HepG2 (cell line): ENCODE results near the gene SGMS1. TPM values are rescaled to one million over a fixed set of nuclear protein-coding genes. Genes with fewer than 3 reads are reported as not detected.

ENCODE experiments used
- ATAC-seq: fragments of 200-7000 bp; cut with Tn5 transposase; 3 replicates; pipeline ENCODE4 v1.9.1; 2020; ENCODE audit warnings: mild to moderate bottlenecking, moderate library complexity
- BruUV-seq: library from RNA; stranded (reverse); fragments of 400-500 nt; replicated peaks from 2 replicates; lab custom pipeline; 2021; lab: Mats Ljungman, UMichigan
- CTCF ChIA-PET: fragments of 300-600 bp; formaldehyde crosslinking; extraction: SDS; loops from one replicate; lab custom pipeline; 2021; ENCODE audit warnings: low total read pairs, inconsistent platforms, low intra/inter-chr PET ratio; lab: Yijun Ruan, JAX
- POLR2A ChIA-PET: fragments of 350-600 bp; sonication (Branson Sonifier 250); formaldehyde crosslinking; loops from one replicate; lab custom pipeline; 2020; ENCODE audit warnings: antibody characterized with exemption, inconsistent platforms; lab: Yijun Ruan, JAX
- DNase-seq: peaks from one replicate; pipeline ENCODE4 v3.0.0-alpha.2; 2015; ENCODE audit warnings: low spot score
- FAIRE-seq: peaks from 3 replicates; lab custom pipeline; 2011; peaks lifted over from hg19 to GRCh38; lab: Jason Lieb, UNC
- H2AFZ ChIP-seq: one replicate; pipeline ENCODE4 v1.6.1; 2011; ENCODE audit warnings: low read length, inconsistent platforms
- H3K27ac ChIP-seq: fragments of 300-600 bp; 3 replicates; pipeline ENCODE4 v1.8.0; 2011; ENCODE audit warnings: mixed run types, mild to moderate bottlenecking, mixed read lengths, low read length, inconsistent platforms; ENCODE audit not compliant: insufficient read depth; ENCODE audit errors: extremely low read length
- H3K27me3 ChIP-seq, 2 experiments: fragments of 200-600 bp in 1 of 2; 2 replicates in 1 of 2; 3 replicates in 1 of 2; pipeline versions ENCODE4 v1.6.0 to v1.8.0; 2011; ENCODE audit warnings: low read length in 2 of 2, mild to moderate bottlenecking in 2 of 2, moderate library complexity in 2 of 2, inconsistent platforms in 1 of 2; ENCODE audit not compliant: insufficient read depth in 2 of 2, control insufficient read depth in 1 of 2
- H3K36me3 ChIP-seq, 2 experiments: fragments of 200-600 bp in 1 of 2; replicated peaks in 1 of 2; 2 replicates in 1 of 2; 3 replicates in 1 of 2; pipeline versions ENCODE4 v1.5.1 to v1.8.0; 2011; ENCODE audit warnings: low read length in 2 of 2, inconsistent platforms in 1 of 2; ENCODE audit not compliant: insufficient read depth in 2 of 2, control insufficient read depth in 1 of 2
- H3K4me1 ChIP-seq: 2 replicates; pipeline ENCODE4 v1.5.1; 2012; ENCODE audit warnings: low read length, inconsistent platforms; ENCODE audit not compliant: insufficient read depth
- H3K4me2 ChIP-seq: 2 replicates; pipeline ENCODE4 v1.6.0; 2011; ENCODE audit warnings: low read depth, low read length, inconsistent platforms
- H3K4me3 ChIP-seq, 3 experiments: fragments of 200-600 bp in 1 of 3; sonication (generic), shearing (Covaris generic) in 1 of 3; replicated peaks in 1 of 3; 2 replicates each; pipeline ENCODE4 v1.5.1; 2011 to 2016; ENCODE audit warnings: low read length in 3 of 3, inconsistent platforms in 2 of 3, low read depth in 2 of 3, mild to moderate bottlenecking in 2 of 3, control low read depth in 1 of 3, mixed read lengths in 1 of 3; ENCODE audit not compliant: insufficient read depth in 1 of 3
- H3K79me2 ChIP-seq: one replicate; pipeline ENCODE4 v1.6.1; 2011; ENCODE audit warnings: low read length, inconsistent platforms; ENCODE audit not compliant: insufficient read depth
- H3K9ac ChIP-seq: 2 replicates; pipeline ENCODE4 v1.6.0; 2011; ENCODE audit warnings: mild to moderate bottlenecking, low read depth, low read length, inconsistent platforms; ENCODE audit not compliant: insufficient read depth
- H3K9me3 ChIP-seq: 2 replicates; pipeline ENCODE4 v1.5.1; 2012; ENCODE audit warnings: mild to moderate bottlenecking, low read length
- H4K20me1 ChIP-seq: 2 replicates; pipeline ENCODE4 v1.6.0; 2011; ENCODE audit warnings: inconsistent platforms, mild to moderate bottlenecking, low read length, moderate library complexity; ENCODE audit not compliant: insufficient read depth
- GATA4 ChIP-seq: sonication (generic); IDR thresholded peaks from 2 replicates; pipeline ENCODE4 v1.6.1; 2016; ENCODE audit warnings: antibody characterized with exemption, low read depth, borderline replicate concordance
- MTF1 ChIP-seq: sonication (generic); formaldehyde crosslinking; IDR thresholded peaks from 2 replicates; pipeline ENCODE4 v1.5.0; 2020; ENCODE audit warnings: missing genetic modification reagents
- RCOR2 ChIP-seq: IDR thresholded peaks from 2 replicates; pipeline ENCODE4 v1.6.1; 2016; ENCODE audit warnings: missing biosample characterization, missing genetic modification reagents
- RERE ChIP-seq: IDR thresholded peaks from 2 replicates; pipeline ENCODE4 v1.6.1; 2016; ENCODE audit warnings: low read depth, missing genetic modification reagents, missing compliant biosample characterization
- SAP130 ChIP-seq: IDR thresholded peaks from 2 replicates; pipeline ENCODE4 v1.6.1; 2016; ENCODE audit warnings: low read depth
- ZBTB26 ChIP-seq: IDR thresholded peaks from 2 replicates; pipeline ENCODE4 v1.6.1; 2016; ENCODE audit warnings: missing compliant biosample characterization, missing genetic modification reagents, borderline replicate concordance
- ZNF609 ChIP-seq: sonication (generic); formaldehyde crosslinking; IDR thresholded peaks from 2 replicates; pipeline ENCODE4 v1.4.0; 2020; ENCODE audit warnings: mild to moderate bottlenecking, missing genetic modification reagents, borderline replicate concordance
- WGBS: methylation state at CpG from one replicate; pipeline ENCODE4 v1.1.6; 2017; ENCODE audit warnings: low lambda C conversion rate; 5-methylcytosine and 5-hydroxymethylcytosine counted together
- in situ Hi-C: cut with HindIII; loops from 2 replicates; pipeline ENCODE4 v1.10.0; 2017; ENCODE audit warnings: low pct_unique_long_range_greater_than_20kb; ENCODE audit not compliant: extremely low pct_ligation_motif_present
- intact Hi-C: fragments of 100-400 bp; cut with micrococcal nuclease; formaldehyde crosslinking; loops from one replicate; pipeline ENCODE4 v1.10.0; 2022; ENCODE audit not compliant: unreplicated experiment
- polyA plus RNA-seq, 8 experiments: library from polyadenylated mRNA; depleted of rRNA in 3 of 8; stranded (reverse) in 7 of 8; unstranded in 1 of 8; fragments of >200 nt; fragmentation: Illumina TruSeq in 4 of 8; extraction: Trizol in 4 of 8; gene quantifications; 2 replicates each; pipeline versions ENCODE4 v1.2.1 to v1.2.3, GENCODE V29; 2011 to 2016; ENCODE audit warnings: low read depth in 4 of 8, missing spikeins in 1 of 8, mixed read lengths in 1 of 8; ENCODE audit not compliant: insufficient read depth in 1 of 8
- total RNA-seq, 5 experiments: library from RNA; depleted of rRNA; stranded (reverse); fragments of >200 nt; fragmentation: Illumina TruSeq; extraction: Trizol; gene quantifications; 2 replicates each; pipeline ENCODE4 v1.2.3, GENCODE V29; 2016; ENCODE audit warnings: low read depth in 1 of 5

Gene SGMS1
- total and polyA plus RNA-seq, 2 of the 13 experiments (the other 11 are each of a cell fraction or from before 2014, with no cell fraction given): 6.5 to 15.1 TPM

- TF ChIP-seq RERE (CRISPR knock-in tag) (no peak), ZBTB26 (CRISPR knock-in tag) (no peak), MTF1 (no peak)
Measured at GRCh38 chr10:50324680-50325393, 298.9 kb downstream of the SGMS1 start (continued).

- Histone ChIP-seq H3K4me1 (no peaks in the 10 kb centered on the region), H3K79me2 (no peaks in the 10 kb centered on the region), H2AFZ (no peak overlapping the region)
- intact Hi-C loops: no loop called here
- DNase-seq: no peak
- 98% methylated on average over 2 of the region's 2 CpGs for WGBS
- BruUV-seq: no TSS peak
- POLR2A ChIA-PET: no interaction called here
- TF ChIP-seq ZNF609 (CRISPR knock-in tag) (no peak), SAP130 (no peak), RCOR2 (CRISPR knock-in tag) (no peak), GATA4 (no peak)
- TF ChIP-seq, all 625 proteins: peak for 0
- Histone ChIP-seq H3K36me3 (0 out of 5 replicates have a peak, but pooled peaks cover 1 to 9% of the 10 kb centered on the region in 2 experiments), H4K20me1 (no peaks in the 10 kb centered on the region), H3K4me2 (no peak overlapping the region), H3K27me3 (no peaks in the 10 kb centered on the region), H3K27ac (no peak overlapping the region), H3K9me3 (no peaks in the 10 kb centered on the region), H3K9ac (no peak overlapping the region), H3K4me3 (no peak overlapping the region)
- in situ Hi-C loops: no loop called here
- FAIRE-seq (no peak), ATAC-seq (no peak)
- CTCF ChIA-PET: no interaction called here
Measured at GRCh38 chr10:50324046-50324445, 299.7 kb downstream of the SGMS1 start.
